DMS114 treated with DMSO at 0.1 percent for 48 hours (cell line): ENCODE measurements around the gene USP1.

Experiments
- DNase-seq: peaks from one replicate; lab custom pipeline; 2025; ENCODE audit not compliant: unreplicated experiment; lab: John Stamatoyannopoulos, UW

The USP1 gene

GRCh38 chr1:62436466-62437272 is at the start of gene USP1:
Gene USP1, plus strand, starts transcription at chr1:62437049. Its CDS starts 2,819 bp downstream, at chr1:62439868.
- peak; percentile 100 for DNase-seq

DNA sequence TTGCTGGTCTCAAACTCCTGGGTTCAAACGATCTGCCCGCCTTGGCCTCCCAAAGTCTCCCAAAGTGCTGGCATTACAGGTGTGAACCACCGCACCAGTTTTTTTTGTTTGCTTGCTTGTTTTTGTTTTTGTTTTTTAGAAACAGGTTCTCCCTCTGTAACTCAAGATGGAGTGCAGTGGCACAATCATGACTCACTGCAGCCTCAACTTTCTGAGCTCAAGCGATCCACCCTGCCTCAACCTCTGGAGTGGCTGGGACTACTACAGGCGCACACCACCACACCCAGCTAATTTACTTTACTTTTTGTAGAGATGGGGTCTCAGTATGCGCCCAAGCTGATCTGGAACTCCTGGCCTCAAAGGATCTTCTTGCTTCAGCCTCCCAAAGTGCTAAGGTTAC is 47.3 kb upstream of the USP1 start:
- DNase-seq = no peak

GRCh38 chr1:62390071-62390470 is 46.8 kb upstream of the USP1 start:
- DNase-seq = no peak

- no peak for DNase-seq
Measured at GRCh38 chr1:62391369-62391971, 45.4 kb upstream of the USP1 start.

DNA sequence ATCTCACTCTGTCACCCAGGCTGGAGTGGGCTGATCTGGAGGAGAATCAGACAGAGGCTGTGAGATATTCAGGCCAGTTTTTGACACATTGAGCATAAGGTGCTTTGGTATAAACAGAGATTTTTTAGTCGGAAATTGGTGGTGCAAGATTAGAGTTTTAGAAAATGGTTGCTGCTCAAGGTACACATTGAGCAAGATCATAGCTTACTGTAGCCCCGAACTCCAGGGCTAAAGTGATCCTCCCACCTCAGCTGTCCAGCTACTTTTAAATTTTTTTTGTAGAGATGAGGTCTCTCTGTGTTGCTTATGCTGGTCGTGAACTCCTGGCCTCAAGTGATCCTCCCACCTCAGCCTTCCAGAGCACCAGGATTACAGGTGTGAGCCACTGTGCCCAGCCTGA is 43.9 kb upstream of the USP1 start:
- DNase-seq = no peak

GRCh38 chr1:62394646-62395045 is 42.2 kb upstream of the USP1 start:
- DNase-seq = no peak

DNA sequence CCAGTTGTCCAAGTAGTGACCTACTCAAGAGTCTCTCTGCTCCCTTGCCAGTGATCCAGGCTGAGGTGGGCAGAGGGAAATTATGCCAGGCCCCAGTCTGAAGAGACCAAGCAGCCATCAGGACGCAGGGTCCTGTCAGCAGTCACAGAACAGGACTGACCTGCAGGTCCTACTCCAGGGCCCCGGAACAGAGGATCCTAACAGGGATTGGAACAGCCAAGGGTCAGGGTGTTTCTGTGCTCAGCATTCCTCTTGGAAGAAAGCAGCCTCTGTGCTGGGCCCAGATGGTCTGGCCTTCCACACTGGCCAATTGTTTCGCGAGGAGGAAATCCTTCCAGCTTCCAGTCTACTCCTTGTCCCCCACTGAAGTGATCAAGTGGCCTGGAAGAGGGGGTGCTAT is 41.6 kb upstream of the USP1 start:
- DNase-seq = no peak

DNA sequence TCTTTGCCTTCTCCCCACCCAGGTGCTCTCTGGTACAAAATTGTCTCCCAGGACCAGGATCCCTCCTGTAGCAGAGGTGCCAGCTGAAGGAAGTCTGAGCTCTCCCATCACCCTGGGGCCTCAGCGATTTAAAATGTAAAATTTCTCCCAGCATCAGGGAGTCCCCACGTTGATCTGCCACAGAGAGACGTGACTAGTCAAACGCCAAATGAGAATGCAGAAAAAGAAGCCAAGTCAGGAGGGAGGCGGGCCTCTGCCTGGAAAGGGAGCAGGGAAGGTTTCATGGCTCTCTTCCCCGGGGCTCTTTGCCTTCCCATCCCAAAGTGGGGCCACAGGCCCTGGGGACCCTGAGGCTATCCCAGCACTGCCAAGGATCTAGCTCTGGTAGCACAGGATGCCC is 40.0 kb upstream of the USP1 start:
- DNase-seq = no peak

DNA sequence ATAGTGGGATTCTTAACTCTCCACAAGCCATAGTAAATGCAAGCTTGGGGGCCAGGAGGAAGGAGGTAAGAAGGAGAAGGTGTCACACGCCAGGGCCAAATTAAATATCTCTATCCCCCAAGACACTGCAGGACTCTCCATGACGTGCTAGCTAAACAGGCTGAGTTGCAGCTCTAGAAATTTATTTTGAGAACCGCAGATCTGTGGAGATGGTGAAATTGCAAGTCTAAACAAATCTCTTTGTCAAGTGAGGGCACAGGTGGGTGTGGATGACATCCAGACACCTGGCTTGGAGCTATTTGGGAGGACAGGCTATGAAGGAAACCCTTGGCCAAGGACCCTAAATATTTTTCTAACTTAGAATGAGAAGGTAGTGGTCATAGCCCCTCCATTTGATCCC is 39.5 kb upstream of the USP1 start:
- no peak for DNase-seq

DNA sequence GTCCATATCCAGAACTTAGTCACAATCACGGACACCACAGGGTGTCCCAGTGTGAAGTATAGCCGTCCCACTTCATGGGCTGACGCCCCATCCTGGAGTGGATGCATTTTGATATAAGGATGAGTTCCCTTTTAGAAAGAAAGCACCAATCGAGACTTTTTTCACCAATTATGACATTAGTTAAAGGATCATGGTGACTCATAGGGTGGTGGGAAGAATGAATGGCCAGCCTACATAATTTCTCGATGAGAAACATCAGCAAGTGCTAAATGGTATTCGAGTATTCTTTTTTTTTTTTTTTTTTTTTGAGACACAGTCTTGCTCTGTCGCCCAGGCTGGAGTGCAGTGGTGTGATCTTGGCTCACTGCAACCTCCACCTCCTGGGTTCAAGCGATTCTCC is 38.5 kb upstream of the USP1 start:
- no peak for DNase-seq

DNA sequence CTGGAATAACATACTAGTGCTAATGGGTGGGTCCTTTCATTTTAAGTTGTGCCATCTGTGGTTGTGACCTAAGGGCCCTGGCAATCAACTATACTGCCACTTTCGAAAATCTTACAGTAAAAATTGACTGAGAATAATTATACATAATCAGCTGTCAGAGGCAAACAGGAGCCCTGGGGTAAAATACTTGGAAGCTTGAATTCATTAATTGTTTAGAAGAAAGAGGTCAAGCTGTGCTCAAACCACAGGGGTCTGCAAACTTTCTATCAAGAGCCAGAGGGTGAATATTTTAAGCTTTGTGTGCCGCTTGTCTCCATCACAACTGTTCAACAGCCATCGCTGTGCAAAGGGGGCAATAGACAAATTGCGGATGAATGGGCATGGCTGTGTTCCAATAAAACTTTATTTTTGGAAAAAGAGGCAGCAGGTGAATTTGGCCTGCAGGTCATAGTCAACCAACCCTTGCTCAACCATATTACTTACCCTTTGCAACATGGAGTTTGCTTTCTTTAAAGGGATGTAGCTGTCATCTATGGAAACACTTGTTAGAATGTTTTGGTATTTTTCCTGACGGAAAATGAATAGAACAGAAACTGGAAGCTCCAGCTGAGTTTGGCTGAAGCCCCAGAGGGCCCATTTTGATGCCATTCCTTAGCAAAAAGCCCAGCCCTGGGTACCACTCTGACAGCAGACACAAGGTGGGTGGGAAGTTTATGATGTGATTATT is 35.7 kb upstream of the USP1 start:
- no peak for DNase-seq

DNA sequence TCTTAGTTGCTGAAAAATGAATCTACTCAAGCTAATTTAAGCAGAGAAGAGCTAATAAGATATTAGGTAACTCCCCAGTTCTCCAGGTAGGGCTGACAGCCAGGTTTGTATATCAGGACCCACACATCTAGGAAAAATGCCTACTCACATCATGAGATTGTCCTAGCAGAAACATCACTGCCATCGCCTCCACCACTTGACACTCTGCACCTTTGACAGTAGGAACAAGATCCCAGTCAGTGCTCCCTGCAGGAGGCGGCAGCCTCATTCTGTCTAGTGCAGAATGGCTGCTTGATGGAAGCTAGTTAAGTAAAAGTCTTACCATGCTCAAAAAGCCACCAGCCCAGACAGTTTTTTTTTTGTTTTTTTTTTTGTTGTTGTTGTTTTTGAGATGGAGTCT is 31.6 kb upstream of the USP1 start:
- DNase-seq = no peak

- no peak for DNase-seq
Measured at GRCh38 chr1:62406576-62406975, 30.3 kb upstream of the USP1 start.

DNA sequence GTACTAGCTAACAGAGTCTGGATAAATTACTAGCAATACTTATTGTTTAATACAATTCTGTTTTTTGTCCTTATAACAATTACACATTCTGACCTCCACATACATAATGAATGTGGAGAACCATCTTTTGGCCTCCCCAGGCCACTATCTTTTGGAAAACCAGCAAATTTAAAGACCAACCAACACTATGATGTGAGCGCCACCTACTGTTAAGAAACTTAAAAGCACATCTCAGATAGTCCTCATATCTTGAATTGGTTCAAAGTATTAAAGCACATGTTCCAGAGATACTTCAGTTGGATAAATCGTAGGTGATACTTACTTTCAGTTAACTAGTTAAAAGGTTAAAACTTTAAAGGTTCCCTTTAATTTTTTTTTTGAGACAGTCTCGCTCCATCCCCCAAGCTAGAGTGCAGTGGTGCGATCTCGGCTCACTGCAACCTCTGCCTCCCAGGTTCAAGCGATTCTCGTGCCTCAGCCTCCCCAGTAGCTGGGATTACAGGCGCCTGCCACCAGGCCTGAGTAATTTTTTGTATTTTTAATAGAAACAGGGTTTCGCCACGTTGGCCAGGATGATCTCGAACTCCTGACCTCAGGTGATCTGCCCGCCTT is 29.3 kb upstream of the USP1 start:
- DNase-seq = peak; percentile 59

DNA sequence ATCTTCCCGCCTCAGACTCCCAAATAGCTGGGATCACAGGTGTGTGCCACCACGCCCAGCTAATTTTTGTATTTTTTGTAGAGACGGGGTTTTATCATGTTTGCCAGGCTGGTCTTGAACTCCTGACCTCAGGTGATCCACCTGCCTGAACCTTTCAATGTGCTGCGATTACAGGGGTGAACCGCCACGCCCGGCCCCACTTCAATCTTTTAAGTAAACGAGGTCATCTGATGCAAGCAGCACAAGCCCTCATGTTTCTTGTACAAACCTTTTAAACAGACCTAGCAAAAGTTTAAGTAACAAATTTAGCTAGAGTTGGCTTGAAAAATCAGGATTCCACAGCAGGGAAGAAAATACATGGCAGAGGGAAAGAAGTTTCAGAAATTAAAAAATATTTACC is 21.2 kb upstream of the USP1 start:
- DNase-seq = no peak

GRCh38 chr1:62417351-62417999 is 19.4 kb upstream of the USP1 start:
- no peak for DNase-seq

GRCh38 chr1:62420214-62420613 is 16.6 kb upstream of the USP1 start:
- DNase-seq = no peak

GRCh38 chr1:62423580-62424242 is 13.1 kb upstream of the USP1 start:
- DNase-seq = no peak

- DNase-seq = no peak
Measured at GRCh38 chr1:62424411-62424810, 12.4 kb upstream of the USP1 start.

GRCh38 chr1:62425041-62425440 is 11.8 kb upstream of the USP1 start:
- no peak for DNase-seq

GRCh38 chr1:62426237-62426636 is 10.6 kb upstream of the USP1 start:
- no peak for DNase-seq
